GM12892 (cell line): Measurements from ENCODE around the gene HERC3.

Experiments
- POLR2A ChIP-seq: IDR thresholded peaks from 2 replicates; pipeline ENCODE4 v1.6.1; 2011; ENCODE audit warnings: low read depth, low read length, control low read depth
- TAF1 ChIP-seq: IDR thresholded peaks from 2 replicates; pipeline ENCODE4 v1.6.1; 2011; ENCODE audit warnings: low read depth, mild to moderate bottlenecking, control low read depth, low read length, borderline replicate concordance

DNA sequence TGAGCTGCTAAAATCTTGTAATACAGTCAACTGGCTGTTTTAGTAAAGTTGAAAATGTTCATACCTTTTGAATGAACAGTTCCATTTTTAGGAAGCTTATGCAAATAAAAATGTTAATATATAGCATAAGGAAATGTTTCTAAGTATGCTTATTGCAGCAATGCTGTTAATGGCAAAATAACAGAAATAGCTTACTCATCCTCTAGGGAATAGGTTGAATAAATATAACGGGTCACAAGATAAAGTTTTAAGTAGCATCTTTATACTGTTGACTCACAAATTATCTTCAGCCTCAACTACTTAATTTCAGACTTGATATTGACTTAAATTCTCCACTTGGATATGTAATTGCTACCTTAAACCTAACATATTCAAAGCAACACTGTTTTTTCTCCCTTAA lies 27.7 kb downstream of the HERC3 start:
- TF ChIP-seq TAF1 (no peak), POLR2A (no peak)
